ENCODE measurements around the gene TMIGD1. TPM values are rescaled to one million over a fixed set of nuclear protein-coding genes. Genes with fewer than 3 reads are reported as not detected.

Gene TMIGD1
- total RNA-seq, 4 donors from 2014 or later = not detected

GRCh38 chr17:30377574-30378240, 43.9 kb upstream of the TMIGD1 start:
- Histone ChIP-seq H3K4me1 (no peaks in the 10 kb centered on the region), H3K27ac (peak overlapping the region; percentile 92 to 93)
- intact Hi-C loops (cut with DNase I; ENCODE audit: low total_unique reads) = no loop called here

DNA sequence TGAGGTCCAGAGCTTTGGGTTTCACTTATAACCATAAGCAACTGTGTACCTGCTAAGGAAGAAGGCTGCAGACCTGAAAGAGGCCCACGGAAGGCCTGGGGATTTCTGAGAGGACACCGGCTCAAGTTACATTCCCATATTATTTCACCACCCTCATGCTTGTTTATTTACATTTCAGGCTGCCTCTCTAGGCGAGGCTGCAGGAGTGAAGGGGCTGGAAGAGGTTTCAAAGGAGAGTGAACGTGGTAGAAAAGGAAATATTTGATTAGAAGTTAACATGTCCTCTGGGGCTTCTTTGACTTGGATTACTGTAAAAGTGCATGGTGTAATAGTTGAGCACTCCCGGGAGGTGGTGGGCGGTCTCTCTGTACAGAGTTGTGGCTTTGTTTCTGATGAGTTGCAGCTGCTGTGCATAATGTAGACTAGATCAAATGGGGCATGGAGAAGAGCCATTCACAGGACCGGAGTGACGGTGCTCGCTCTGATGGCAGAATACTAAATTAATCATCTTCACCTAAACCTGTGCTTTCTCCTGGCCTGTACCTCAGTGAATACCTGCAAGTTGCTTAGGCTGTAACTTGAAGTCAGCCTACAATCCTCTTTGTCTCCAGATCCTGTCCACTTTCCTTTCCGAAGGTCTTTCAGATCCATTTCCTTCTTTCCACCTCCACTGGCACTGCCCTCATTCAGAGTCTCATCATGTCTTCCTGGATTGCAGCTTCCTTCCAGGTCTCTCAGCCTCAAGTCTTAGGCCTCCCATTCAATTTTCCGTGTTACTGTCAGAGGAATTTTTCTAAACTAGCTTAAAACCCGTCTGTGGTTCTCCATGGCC, 43.0 kb upstream of the TMIGD1 start:
- H3K4me3 ChIP-seq = no peak overlapping the region
- no peaks in the 10 kb centered on the region for H3K27me3 ChIP-seq
- intact Hi-C loops (cut with DNase I; ENCODE audit: low total_unique reads) = no loop called here
- no peak for TF ChIP-seq POLR2A (IDR thresholded peaks at IDR 0.05)
- TF ChIP-seq, protein P1, sequence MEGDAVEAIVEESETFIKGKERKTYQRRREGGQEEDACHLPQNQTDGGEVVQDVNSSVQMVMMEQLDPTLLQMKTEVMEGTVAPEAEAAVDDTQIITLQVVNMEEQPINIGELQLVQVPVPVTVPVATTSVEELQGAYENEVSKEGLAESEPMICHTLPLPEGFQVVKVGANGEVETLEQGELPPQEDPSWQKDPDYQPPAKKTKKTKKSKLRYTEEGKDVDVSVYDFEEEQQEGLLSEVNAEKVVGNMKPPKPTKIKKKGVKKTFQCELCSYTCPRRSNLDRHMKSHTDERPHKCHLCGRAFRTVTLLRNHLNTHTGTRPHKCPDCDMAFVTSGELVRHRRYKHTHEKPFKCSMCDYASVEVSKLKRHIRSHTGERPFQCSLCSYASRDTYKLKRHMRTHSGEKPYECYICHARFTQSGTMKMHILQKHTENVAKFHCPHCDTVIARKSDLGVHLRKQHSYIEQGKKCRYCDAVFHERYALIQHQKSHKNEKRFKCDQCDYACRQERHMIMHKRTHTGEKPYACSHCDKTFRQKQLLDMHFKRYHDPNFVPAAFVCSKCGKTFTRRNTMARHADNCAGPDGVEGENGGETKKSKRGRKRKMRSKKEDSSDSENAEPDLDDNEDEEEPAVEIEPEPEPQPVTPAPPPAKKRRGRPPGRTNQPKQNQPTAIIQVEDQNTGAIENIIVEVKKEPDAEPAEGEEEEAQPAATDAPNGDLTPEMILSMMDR (IDR thresholded peaks at IDR 0.05) = no peak
- H3K36me3 ChIP-seq = no peaks in the 10 kb centered on the region
- DNase-seq = peak in 1 of 2 donors; percentile 20
- no peaks in the 10 kb centered on the region for H3K9me3 ChIP-seq
- no peaks in the 10 kb centered on the region for H3K4me1 ChIP-seq
- H3K27ac ChIP-seq = no peak overlapping the region

More at GRCh38 chr17:30377574-30378240, 43.9 kb upstream of the TMIGD1 start:
- no peak for DNase-seq
- Histone ChIP-seq H3K4me3 (peak overlapping the region in 1 of 2 donors; percentile 96), H3K36me3 (no peaks in the 10 kb centered on the region), H3K9me3 (no peaks in the 10 kb centered on the region), H3K27me3 (no peaks in the 10 kb centered on the region)
- TF ChIP-seq POLR2A (IDR thresholded peaks at IDR 0.05) = no peak
- TF ChIP-seq, protein P1 (IDR thresholded peaks at IDR 0.05) = peak in 1 of 4 experiments; percentile 2

- no peaks in the 10 kb centered on the region for H3K36me3 ChIP-seq
- no peak for DNase-seq
- no peaks in the 10 kb centered on the region for H3K9me3 ChIP-seq
- H3K4me1 ChIP-seq = no peaks in the 10 kb centered on the region
- intact Hi-C loops (cut with DNase I; ENCODE audit: low total_unique reads) = no loop called here
- H3K4me3 ChIP-seq = no peak overlapping the region
- H3K27me3 ChIP-seq = no peaks in the 10 kb centered on the region
- TF ChIP-seq, protein P1 (IDR thresholded peaks at IDR 0.05) = no peak
- TF ChIP-seq POLR2A (IDR thresholded peaks at IDR 0.05) = no peak
- H3K27ac ChIP-seq = no peak overlapping the region
These were observed 41.8 kb upstream of the TMIGD1 start for GRCh38 chr17:30375661-30376060.

GRCh38 chr17:30372755-30373154, 38.9 kb upstream of the TMIGD1 start:
- H3K9me3 ChIP-seq = no peaks in the 10 kb centered on the region
- no peaks in the 10 kb centered on the region for H3K4me1 ChIP-seq
- intact Hi-C loops (cut with DNase I; ENCODE audit: low total_unique reads) = no loop called here
- H3K27ac ChIP-seq = no peak overlapping the region
- DNase-seq = no peak
- no peak for TF ChIP-seq POLR2A (IDR thresholded peaks at IDR 0.05)
- TF ChIP-seq, protein P1 (IDR thresholded peaks at IDR 0.05) = no peak
- H3K27me3 ChIP-seq = no peaks in the 10 kb centered on the region
- H3K4me3 ChIP-seq = no peak overlapping the region
- H3K36me3 ChIP-seq = no peaks in the 10 kb centered on the region

DNA sequence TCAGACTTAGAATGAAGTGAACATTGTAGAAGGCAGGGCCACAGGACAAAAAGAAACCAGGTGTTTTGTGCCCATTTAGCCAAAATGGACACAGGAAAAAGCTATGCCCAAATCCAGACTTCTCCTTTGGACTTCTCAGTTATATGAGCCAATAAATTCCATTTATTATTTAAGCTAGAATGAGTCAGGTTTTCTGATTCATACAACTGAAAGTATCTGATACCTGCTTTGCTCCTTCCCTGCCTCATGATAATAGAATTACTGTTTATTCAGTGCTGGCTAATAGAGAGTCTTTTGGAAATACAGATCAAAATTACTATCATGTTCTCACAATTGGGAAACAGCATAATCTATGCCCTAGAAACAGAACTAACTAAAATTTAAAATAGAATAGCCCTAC, 36.1 kb upstream of the TMIGD1 start:
- no peak for DNase-seq
- Histone ChIP-seq H3K27ac (no peak overlapping the region), H3K27me3 (no peaks in the 10 kb centered on the region), H3K9me3 (no peaks in the 10 kb centered on the region), H3K4me1 (no peaks in the 10 kb centered on the region), H3K36me3 (no peaks in the 10 kb centered on the region), H3K4me3 (no peak overlapping the region)
- TF ChIP-seq, protein P1 (IDR thresholded peaks at IDR 0.05) = no peak
- no peak for TF ChIP-seq POLR2A (IDR thresholded peaks at IDR 0.05)
- intact Hi-C loops (cut with DNase I; ENCODE audit: low total_unique reads) = no loop called here
